Stimulated activated CD4-positive, alpha-beta T cell treated with anti-CD3 and anti-CD28 coated beads, Interleukin-15, amount 100 ng/mL, for 1 hour (primary cell): ENCODE data around the gene CC2D1A.

ENCODE experiments used
- DNase-seq, 2 donors: peaks; one replicate each; pipeline ENCODE4 v3.0.0-alpha.2; 2020; ENCODE audit warnings: low read depth in 1 of 2, low spot score in 1 of 2

The CC2D1A gene

GRCh38 chr19:13876834-13877233 lies 29.2 kb upstream of the CC2D1A start, which contains the start of gene NANOS3:
Gene NANOS3 (plus strand): TSS chr19:13877134. CDS start chr19:13877249, 115 bp downstream.
- no peak for DNase-seq

- no peak for DNase-seq
These were observed 28.7 kb upstream of the CC2D1A start for GRCh38 chr19:13877303-13877702.

- DNase-seq, result peak; percentile 97 to 99
These were observed 25.6 kb upstream of the CC2D1A start for GRCh38 chr19:13880059-13881043.

- DNase-seq, result no peak
These were observed 24.7 kb upstream of the CC2D1A start for GRCh38 chr19:13881251-13881691.

- no peak for DNase-seq
These were observed 24.1 kb upstream of the CC2D1A start for GRCh38 chr19:13881692-13882418.

- no peak for DNase-seq
These were observed 23.6 kb upstream of the CC2D1A start for GRCh38 chr19:13882419-13882795.

- no peak for DNase-seq
These were observed 23.2 kb upstream of the CC2D1A start for GRCh38 chr19:13882836-13883235.

- DNase-seq, result no peak
These were observed 22.4 kb upstream of the CC2D1A start for GRCh38 chr19:13883516-13884064.

GRCh38 chr19:13884726-13885591 lies 21.0 kb upstream of the CC2D1A start:
- DNase-seq, result no peak

GRCh38 chr19:13885826-13886365 lies 20.1 kb upstream of the CC2D1A start:
- DNase-seq, result no peak

GRCh38 chr19:13887018-13887436 lies 19.0 kb upstream of the CC2D1A start:
- no peak for DNase-seq

- DNase-seq, result no peak
These were observed 18.5 kb upstream of the CC2D1A start for GRCh38 chr19:13887517-13887916.

GRCh38 chr19:13888281-13888680 lies 17.7 kb upstream of the CC2D1A start:
- no peak for DNase-seq

- no peak for DNase-seq
These were observed 15.9 kb upstream of the CC2D1A start for GRCh38 chr19:13890136-13890535.

GRCh38 chr19:13892870-13893269 lies 13.1 kb upstream of the CC2D1A start:
- no peak for DNase-seq

- DNase-seq, result no peak
These were observed 11.4 kb upstream of the CC2D1A start for GRCh38 chr19:13894552-13894951.

- DNase-seq, result no peak
These were observed 9.8 kb upstream of the CC2D1A start for GRCh38 chr19:13896227-13896626.

GRCh38 chr19:13899393-13899792 lies 6.6 kb upstream of the CC2D1A start:
- no peak for DNase-seq

GRCh38 chr19:13899912-13900584 lies 6.0 kb upstream of the CC2D1A start:
- DNase-seq, result no peak

GRCh38 chr19:13902993-13903555 lies 2.9 kb upstream of the CC2D1A start:
- DNase-seq, result no peak
